CD4-positive, alpha-beta memory T cell (primary cell): ENCODE measurements around the gene AGAP1. TPM values are rescaled to one million over a fixed set of nuclear protein-coding genes. Genes with fewer than 3 reads are reported as not detected.

ENCODE experiments used
- CTCF ChIA-PET: fragments of 350-600 bp; sonication (Branson Sonifier 250); formaldehyde crosslinking; loops from one replicate; lab custom pipeline; 2021; ENCODE audit warnings: inconsistent platforms; ENCODE audit not compliant: partially characterized antibody; lab: Charles Lee
- POLR2A ChIA-PET: fragments of 350-600 bp; sonication (Branson Sonifier 250); formaldehyde crosslinking; loops from one replicate; lab custom pipeline; 2021; ENCODE audit not compliant: partially characterized antibody; lab: Charles Lee
- DNase-seq, 5 donors: peaks; one replicate each; pipeline versions ENCODE4 v3.0.0 to v3.0.0-alpha.2; 2020 to 2022; ENCODE audit warnings: mixed read lengths in 1 of 5
- H3K27ac ChIP-seq: one replicate; pipeline ENCODE4 v1.7.0; 2013; ENCODE audit warnings: low read depth, low read length
- H3K27me3 ChIP-seq: 2 replicates; pipeline ENCODE4 v1.7.0; 2013; ENCODE audit warnings: mild to moderate bottlenecking, low read length, moderate library complexity; ENCODE audit not compliant: insufficient read depth
- H3K36me3 ChIP-seq: 2 replicates; pipeline ENCODE4 v1.7.0; 2013; ENCODE audit warnings: mild to moderate bottlenecking, low read length, moderate library complexity; ENCODE audit not compliant: insufficient read depth
- H3K4me1 ChIP-seq: 2 replicates; pipeline ENCODE4 v1.7.0; 2013; ENCODE audit warnings: mild to moderate bottlenecking, low read length, moderate library complexity; ENCODE audit not compliant: insufficient read depth
- H3K4me3 ChIP-seq, 2 donors: one replicate each; pipeline ENCODE4 v1.7.0; 2013; ENCODE audit warnings: low read length in 2 of 2, mild to moderate bottlenecking in 1 of 2
- H3K9me3 ChIP-seq, 2 donors: one replicate each; pipeline ENCODE4 v1.7.0; 2013; ENCODE audit warnings: low read length in 2 of 2, control low read depth in 1 of 2; ENCODE audit not compliant: control insufficient read depth in 1 of 2
- H3K27ac Mint-ChIP-seq, 7 donors: one replicate each; pipeline ENCODE4 v1.8.0; 2020 to 2021; ENCODE audit warnings: mixed read lengths in 7 of 7, mild to moderate bottlenecking in 6 of 7, inconsistent platforms in 3 of 7, moderate library complexity in 3 of 7
- H3K27me3 Mint-ChIP-seq, 2 donors: one replicate each; pipeline ENCODE4 v1.8.0; 2020 to 2021; ENCODE audit warnings: mixed read lengths in 2 of 2
- H3K36me3 Mint-ChIP-seq, 2 donors: one replicate each; pipeline ENCODE4 v1.8.0; 2020 to 2021; ENCODE audit warnings: mixed read lengths in 2 of 2, inconsistent platforms in 1 of 2, mild to moderate bottlenecking in 1 of 2
- H3K4me1 Mint-ChIP-seq, 4 donors: one replicate each; pipeline ENCODE4 v1.8.0; 2020 to 2021; ENCODE audit warnings: mixed read lengths in 4 of 4, mild to moderate bottlenecking in 1 of 4
- H3K4me3 Mint-ChIP-seq, 8 donors: one replicate each; pipeline ENCODE4 v1.8.0; 2020 to 2021; ENCODE audit warnings: mixed read lengths in 8 of 8, mild to moderate bottlenecking in 7 of 8, moderate library complexity in 6 of 8, inconsistent platforms in 3 of 8
- H3K9me3 Mint-ChIP-seq, 8 donors: one replicate each; pipeline ENCODE4 v1.8.0; 2020 to 2021; ENCODE audit warnings: mixed read lengths in 8 of 8, mild to moderate bottlenecking in 5 of 8, inconsistent platforms in 3 of 8, moderate library complexity in 1 of 8
- intact Hi-C: fragments of 100-400 bp; cut with micrococcal nuclease; formaldehyde crosslinking; loops from one replicate; pipeline ENCODE4 v1.15.1; 2023
- polyA plus RNA-seq, 2 donors: library from polyadenylated mRNA; unstranded; fragments of 300-500 nt; fragmentation: Illumina TruSeq; gene quantifications; one replicate each; pipeline ENCODE4 v1.2.3, GENCODE V29; 2021
- total RNA-seq, 2 experiments: library from RNA; stranded (reverse); gene quantifications; one replicate each; pipeline ENCODE4 v1.2.3, GENCODE V29; 2021

The AGAP1 gene
- total and polyA plus RNA-seq, 4 experiments from 2014 or later = 0.24 to 2.9 (median 1.9) TPM

- Histone ChIP-seq H3K4me1 (no peaks in the 10 kb centered on the region), H3K9me3 (no peaks in the 10 kb centered on the region), H3K4me3 (no peak overlapping the region), H3K36me3 (no peaks in the 10 kb centered on the region), H3K27ac (no peak overlapping the region), H3K27me3 (no peaks in the 10 kb centered on the region)
- ChIA-PET CTCF (no interaction called here), POLR2A (no interaction called here)
- Mint-ChIP-seq H3K4me3 (no peak overlapping the region), H3K9me3 (peaks cover 0 to 15% (median under 1%) of the 10 kb centered on the region in 8 donors), H3K36me3 (no peaks in the 10 kb centered on the region), H3K27me3 (peaks cover 4 to 7% of the 10 kb centered on the region in 2 donors), H3K4me1 (no peaks in the 10 kb centered on the region), H3K27ac (no peak overlapping the region)
- intact Hi-C loops = no loop called here
- no peak for DNase-seq
Measured at GRCh38 chr2:235992024-235992423, 498.2 kb downstream of the AGAP1 start.

- intact Hi-C loops = no loop called here
- H3K27ac ChIP-seq = no peak overlapping the region
Measured at GRCh38 chr2:235996419-235996818, 502.6 kb downstream of the AGAP1 start.

GRCh38 chr2:235999011-235999410, 505.2 kb downstream of the AGAP1 start:
- Mint-ChIP-seq H3K36me3 (no peaks in the 10 kb centered on the region), H3K4me3 (no peak overlapping the region), H3K9me3 (peaks cover 0 to 2% (median 0%) of the 10 kb centered on the region in 8 donors), H3K27ac (no peak overlapping the region), H3K27me3 (peaks cover 0 to 3% of the 10 kb centered on the region in 2 donors), H3K4me1 (no peaks in the 10 kb centered on the region)
- POLR2A ChIA-PET = no interaction called here
- no peaks in the 10 kb centered on the region for H3K27me3 ChIP-seq
- H3K4me1 ChIP-seq = no peaks in the 10 kb centered on the region
- no peak overlapping the region for H3K27ac ChIP-seq
- CTCF ChIA-PET = no interaction called here
- no peaks in the 10 kb centered on the region for H3K36me3 ChIP-seq
- H3K9me3 ChIP-seq = no peaks in the 10 kb centered on the region
- DNase-seq = no peak
- no peak overlapping the region for H3K4me3 ChIP-seq
- intact Hi-C loops = no loop called here

More at GRCh38 chr2:235996419-235996818, 502.6 kb downstream of the AGAP1 start:
- Mint-ChIP-seq H3K27ac (no peak overlapping the region), H3K36me3 (no peaks in the 10 kb centered on the region), H3K9me3 (peaks cover 0 to 1% (median 0%) of the 10 kb centered on the region in 8 donors), H3K27me3 (peaks cover 0 to 3% of the 10 kb centered on the region in 2 donors), H3K4me3 (no peak overlapping the region), H3K4me1 (no peaks in the 10 kb centered on the region)
- Histone ChIP-seq H3K4me3 (no peak overlapping the region), H3K4me1 (no peaks in the 10 kb centered on the region), H3K27me3 (no peaks in the 10 kb centered on the region), H3K36me3 (no peaks in the 10 kb centered on the region), H3K9me3 (no peaks in the 10 kb centered on the region)
- ChIA-PET CTCF (no interaction called here), POLR2A (no interaction called here)
- DNase-seq = no peak

GRCh38 chr2:236001166-236001828, 507.5 kb downstream of the AGAP1 start:
- H3K9me3 ChIP-seq = no peaks in the 10 kb centered on the region
- ChIA-PET POLR2A (no interaction called here), CTCF (no interaction called here)
- DNase-seq = no peak
- Mint-ChIP-seq H3K4me3 (no peak overlapping the region), H3K36me3 (no peaks in the 10 kb centered on the region), H3K9me3 (peaks cover 0 to 3% (median 0%) of the 10 kb centered on the region in 8 donors), H3K27ac (no peak overlapping the region), H3K4me1 (no peaks in the 10 kb centered on the region), H3K27me3 (peaks cover 0 to 2% of the 10 kb centered on the region in 2 donors)
- no peaks in the 10 kb centered on the region for H3K27me3 ChIP-seq
- H3K36me3 ChIP-seq = no peaks in the 10 kb centered on the region
- no peak overlapping the region for H3K4me3 ChIP-seq
- intact Hi-C loops = no loop called here
- H3K4me1 ChIP-seq = no peaks in the 10 kb centered on the region
- H3K27ac ChIP-seq = no peak overlapping the region

- Mint-ChIP-seq H3K36me3 (no peaks in the 10 kb centered on the region), H3K9me3 (peaks cover 0 to 3% (median 0%) of the 10 kb centered on the region in 8 donors), H3K4me3 (no peak overlapping the region), H3K27ac (no peak overlapping the region), H3K4me1 (no peaks in the 10 kb centered on the region), H3K27me3 (peaks cover 0 to 2% of the 10 kb centered on the region in 2 donors)
- no peaks in the 10 kb centered on the region for H3K4me1 ChIP-seq
- no peaks in the 10 kb centered on the region for H3K27me3 ChIP-seq
- H3K4me3 ChIP-seq = no peak overlapping the region
- ChIA-PET CTCF (no interaction called here), POLR2A (no interaction called here)
- H3K27ac ChIP-seq = no peak overlapping the region
- no peak for DNase-seq
- no peaks in the 10 kb centered on the region for H3K9me3 ChIP-seq
- H3K36me3 ChIP-seq = no peaks in the 10 kb centered on the region
- intact Hi-C loops = no loop called here
Measured at GRCh38 chr2:236001854-236002253, 508.0 kb downstream of the AGAP1 start.

- H3K9me3 Mint-ChIP-seq = peaks cover 0 to 3% (median 0%) of the 10 kb centered on the region in 8 donors
- POLR2A ChIA-PET = no interaction called here
- H3K27ac ChIP-seq = no peak overlapping the region
- intact Hi-C loops = no loop called here
- H3K9me3 ChIP-seq = no peaks in the 10 kb centered on the region
- H3K27me3 Mint-ChIP-seq = peaks cover 0 to 2% of the 10 kb centered on the region in 2 donors
- H3K4me1 ChIP-seq = no peaks in the 10 kb centered on the region
- no peaks in the 10 kb centered on the region for H3K36me3 ChIP-seq
- CTCF ChIA-PET = no interaction called here
- no peak overlapping the region for H3K27ac Mint-ChIP-seq
- no peaks in the 10 kb centered on the region for H3K4me1 Mint-ChIP-seq
- H3K4me3 Mint-ChIP-seq = no peak overlapping the region
- no peaks in the 10 kb centered on the region for H3K36me3 Mint-ChIP-seq
- no peak for DNase-seq
- H3K27me3 ChIP-seq = no peaks in the 10 kb centered on the region
- H3K4me3 ChIP-seq = no peak overlapping the region
Measured at GRCh38 chr2:236008006-236008405, 514.2 kb downstream of the AGAP1 start.

- intact Hi-C loops = no loop called here
- H3K27ac Mint-ChIP-seq = no peak overlapping the region
- ChIA-PET CTCF (no interaction called here), POLR2A (no interaction called here)
- H3K9me3 Mint-ChIP-seq = peaks cover 0 to 3% (median 0%) of the 10 kb centered on the region in 8 donors
- H3K36me3 Mint-ChIP-seq = no peaks in the 10 kb centered on the region
- H3K4me1 ChIP-seq = no peaks in the 10 kb centered on the region
- H3K27me3 ChIP-seq = no peaks in the 10 kb centered on the region
- no peak for DNase-seq
- H3K4me3 Mint-ChIP-seq = no peak overlapping the region
- H3K36me3 ChIP-seq = no peaks in the 10 kb centered on the region
- H3K4me1 Mint-ChIP-seq = no peaks in the 10 kb centered on the region
- no peaks in the 10 kb centered on the region for H3K9me3 ChIP-seq
- H3K27me3 Mint-ChIP-seq = peaks cover 0 to 2% of the 10 kb centered on the region in 2 donors
- H3K27ac ChIP-seq = no peak overlapping the region
- no peak overlapping the region for H3K4me3 ChIP-seq
Measured at GRCh38 chr2:236008857-236009256, 515.0 kb downstream of the AGAP1 start.
